Measurements from ENCODE around the gene CREBZF. TPM values are rescaled to one million over a fixed set of nuclear protein-coding genes. Genes with fewer than 3 reads are reported as not detected.

CREBZF gene
- total RNA-seq, 1 experiment from 2014 or later, result 50.2 TPM

GRCh38 chr11:85663080-85663752, 1.7 kb downstream of the CREBZF start:
- no peak overlapping the region for H3K56ac ChIP-seq (ENCODE audit: insufficient read length, low read depth, low read length)
- H3K23ac ChIP-seq (ENCODE audit: insufficient read length, low read depth, low read length), result no peak overlapping the region
- no peaks in the 10 kb centered on the region; a peak in 1 of 5 replicates for H3K9me3 Mint-ChIP-seq
- peaks cover 26% of the 10 kb centered on the region for H3K79me2 ChIP-seq (ENCODE audit: insufficient read depth, low read length)
- H2BK20ac ChIP-seq (ENCODE audit: low read depth, low read length, poor library complexity, severe bottlenecking), result no peak overlapping the region
- H3T11ph ChIP-seq (ENCODE audit: low read length), result no peak overlapping the region
- H4K91ac ChIP-seq (ENCODE audit: insufficient read length, low read depth, low read length), result no peak overlapping the region
- no peak overlapping the region for H2BK15ac ChIP-seq (ENCODE audit: low read depth, low read length)
- no peak for DNase-seq
- no peak overlapping the region for H3K27ac ChIP-seq (ENCODE audit: insufficient read length, low read depth, low read length)
- no peak overlapping the region for H2AFZ ChIP-seq (ENCODE audit: low read length)
- H3K4me1 Mint-ChIP-seq, result peaks cover 32 to 42% of the 10 kb centered on the region in 2 experiments
- H3K79me1 ChIP-seq (ENCODE audit: insufficient read depth, low read depth, low read length, poor library complexity, severe bottlenecking), result no peaks in the 10 kb centered on the region
- no CpG with 5 or more reads among the region's 10 CpGs for WGBS (ENCODE audit: extremely low coverage, insufficient read length, low lambda C conversion rate)
- H3K27me3 ChIP-seq (ENCODE audit: insufficient read depth, low read length), result no peaks in the 10 kb centered on the region; the same call in 1 of the 2 replicates
- peaks cover 7% of the 10 kb centered on the region for H3K23me2 ChIP-seq (ENCODE audit: insufficient read length, low read depth, low read length, poor library complexity, severe bottlenecking)
- H2BK12ac ChIP-seq (ENCODE audit: insufficient read length, low read depth, low read length), result no peak overlapping the region
- H3K27ac Mint-ChIP-seq, result peak overlapping the region; percentile 97 to 99 (median 98)
- H3K14ac ChIP-seq (ENCODE audit: insufficient read depth, low read length), result no peak overlapping the region
- no peaks in the 10 kb centered on the region for H4K20me1 ChIP-seq (ENCODE audit: control insufficient read depth, insufficient read depth, insufficient read length)
- H3K4ac ChIP-seq (ENCODE audit: low read depth, low read length), result no peak overlapping the region
- no peak overlapping the region for H4K5ac ChIP-seq (ENCODE audit: insufficient read length, low read depth, low read length)
- peak overlapping the region; percentile 98 for H3K9ac ChIP-seq (ENCODE audit: extremely low read depth, insufficient read length, low read length)
- no peak overlapping the region for H2AK5ac ChIP-seq (ENCODE audit: insufficient read length, low read length)
- H2BK5ac ChIP-seq (ENCODE audit: insufficient read length, low read length), result no peak overlapping the region
- TF ChIP-seq CTCF (conservative IDR thresholded peaks at IDR 0.05), result no peak
- no peak overlapping the region for H2BK120ac ChIP-seq (ENCODE audit: low read depth, low read length, poor library complexity, severe bottlenecking)
- no peaks in the 10 kb centered on the region for H3K4me1 ChIP-seq (ENCODE audit: insufficient read depth, low read length)
- H3K36me3 Mint-ChIP-seq (ENCODE audit: insufficient read depth in 1 of 3, low read depth in 3 of 3), result peaks cover 41 to 58% (median 49%) of the 10 kb centered on the region in 3 experiments
- no peaks in the 10 kb centered on the region; the same call in 1 of the 2 replicates for H3K27me3 Mint-ChIP-seq (ENCODE audit: low read depth)
- H3K9me3 ChIP-seq (ENCODE audit: control insufficient read depth, low read depth, low read length), result no peaks in the 10 kb centered on the region
- H3K4me2 ChIP-seq (ENCODE audit: insufficient read depth, insufficient read length, low read length), result peak overlapping the region; percentile 100
- peak overlapping the region; percentile 98 to 100 for H3K4me3 Mint-ChIP-seq
- no peak overlapping the region for H3K18ac ChIP-seq (ENCODE audit: insufficient read length, low read depth, low read length)
- H4K8ac ChIP-seq (replicated peaks; ENCODE audit: insufficient read length, low read depth, low read length), result no peak overlapping the region

Data from H9 (cell line).